Ovary (tissue), 9 donors: Measurements from ENCODE around the gene SRSF3. TPM values are rescaled to one million over a fixed set of nuclear protein-coding genes. Genes with fewer than 3 reads are reported as not detected.

Source experiments
- DNase-seq, 5 donors: peaks; one replicate each; pipeline ENCODE4 v3.0.0-alpha.2; 2019 to 2020
- H3K27ac ChIP-seq, 2 donors: fragments of 200-600 bp; one replicate each; pipeline versions ENCODE4 v1.5.1 to v1.8.0; 2019 to 2022
- H3K27me3 ChIP-seq: fragments of 200-600 bp; one replicate; pipeline ENCODE4 v1.8.0; 2022
- H3K36me3 ChIP-seq: fragments of 200-600 bp; sonication (generic); one replicate; pipeline ENCODE4 v1.5.1; 2019
- H3K4me1 ChIP-seq: one replicate; pipeline ENCODE4 v1.8.1; 2013; ENCODE audit warnings: mild to moderate bottlenecking, moderate library complexity; ENCODE audit not compliant: insufficient read depth
- H3K4me3 ChIP-seq: fragments of 200-600 bp; sonication (generic); one replicate; pipeline ENCODE4 v1.5.1; 2017
- H3K9me3 ChIP-seq, 2 donors: fragments of 200-600 bp in 1 of 2; sonication (generic) in 1 of 2; one replicate each; pipeline versions ENCODE4 v1.5.1 to v1.8.1; 2013 to 2019; ENCODE audit warnings: mild to moderate bottlenecking in 1 of 2, moderate library complexity in 1 of 2
- CTCF ChIP-seq, 3 donors: fragments of 450-650 bp in 2 of 3; fragments of 200-600 bp in 1 of 3; IDR thresholded peaks; one replicate each; pipeline versions ENCODE4 v1.5.1 to v1.8.0; 2016 to 2022; ENCODE audit warnings: antibody characterized with exemption in 3 of 3, mild to moderate bottlenecking in 1 of 3
- EP300 ChIP-seq: sonication (generic); formaldehyde crosslinking; IDR thresholded peaks from one replicate; pipeline ENCODE4 v1.6.1; 2017; ENCODE audit warnings: antibody characterized with exemption
- POLR2A ChIP-seq: fragments of 450-650 bp; IDR thresholded peaks from one replicate; pipeline ENCODE4 v1.6.1; 2017; ENCODE audit warnings: antibody characterized with exemption, mild to moderate bottlenecking, moderate library complexity
- WGBS, 3 donors: extraction: QIAGEN DNeasy Blood & Tissue Kit in 1 of 3; methylation state at CpG; one replicate each; pipeline versions ENCODE4 v1.1.5 to v1.1.7; 2013 to 2017; 5-methylcytosine and 5-hydroxymethylcytosine counted together
- intact Hi-C, 4 donors: fragments of 100-400 bp; cut with DNase I; formaldehyde crosslinking; loops; one replicate each; pipeline versions ENCODE4 v1.11.0 to v1.15.1; 2022 to 2023
- polyA plus RNA-seq, 2 donors: library from polyadenylated mRNA; stranded (reverse); fragments of 200-250 nt in 1 of 2; fragments of 350-450 nt in 1 of 2; fragmentation: Illumina TruSeq in 1 of 2; extraction: RNeasy Lipid Tissue Mini Kit (QIAGEN cat#74804) in 1 of 2; gene quantifications; one replicate each; pipeline ENCODE4 v1.2.3, GENCODE V29; 2013 to 2014
- total RNA-seq, 7 donors: library from RNA; depleted of rRNA in 2 of 7; stranded (reverse); fragments of >200 nt in 2 of 7; fragmentation: NEBNext Ultra II Directional in 3 of 7; extraction: Animal tissue kit (Norgen Biotek cat#: 25700) in 3 of 7; gene quantifications; one replicate each; pipeline versions ENCODE4 v1.1.0 to v1.2.4, GENCODE V29; 2016 to 2023
- donor health status: DM: no; HTN: no; CAD: no; lungs with moderate emphysema.
- donor health status: DM: no; HTN: no; CAD: no.
- donor health status: Bipolar disorder and iron deficiency.
- donor health status: DM: yes; HTN: yes; CAD: no.
- donor health status: DM: no; HTN: no; CAD: no.
- donor health status: DM: yes; HTN: yes; CAD: no.

SRSF3 gene
- total and polyA plus RNA-seq, 9 donors: 146 to 345 (median 279) TPM

- Histone ChIP-seq H3K36me3 (no peaks in the 10 kb centered on the region), H3K27me3 (no peaks in the 10 kb centered on the region), H3K4me1 (peaks cover 18% of the 10 kb centered on the region), H3K4me3 (no peak overlapping the region), H3K9me3 (no peaks in the 10 kb centered on the region), H3K27ac (no peak overlapping the region)
- whole genome bisulfite sequencing, 3 donors: 82 to 89% (median 87%) methylated on average over 3 of the region's 3 CpGs
- no peak for TF ChIP-seq POLR2A
- TF ChIP-seq EP300: no peak
- TF ChIP-seq CTCF (IDR thresholded peaks at IDR 0.05): no peak
- intact Hi-C loops: loop anchor here in 1 of 4 donors (5.0 kb wide), 1 partner anchor 701 kb away; no protein-coding TSS in a partner anchor
- no peak for DNase-seq
Measured at GRCh38 chr6:36603222-36604089, 9.3 kb downstream of the SRSF3 start.

GRCh38 chr6:36604090-36605060, 10.2 kb downstream of the SRSF3 start:
- no peaks in the 10 kb centered on the region for H3K9me3 ChIP-seq
- TF ChIP-seq CTCF (IDR thresholded peaks at IDR 0.05): no peak
- no peak for TF ChIP-seq EP300
- TF ChIP-seq POLR2A: no peak
- peak in 1 of 5 donors; percentile 8 for DNase-seq
- H3K4me3 ChIP-seq: no peak overlapping the region
- peaks cover 18% of the 10 kb centered on the region for H3K4me1 ChIP-seq
- H3K27ac ChIP-seq: no peak overlapping the region
- 83 to 87% (median 85%) methylated on average over 6 of the region's 6 CpGs for WGBS, 3 donors
- no peaks in the 10 kb centered on the region for H3K27me3 ChIP-seq
- H3K36me3 ChIP-seq: no peaks in the 10 kb centered on the region
- intact Hi-C loops: loop anchor here in 1 of 4 donors (5.0 kb wide), 1 partner anchor 702 kb away; no protein-coding TSS in a partner anchor

GRCh38 chr6:36605143-36605542, 11.0 kb downstream of the SRSF3 start:
- intact Hi-C loops: no loop called here
- WGBS, 3 donors: 62 to 70% (median 68%) methylated on average over 5 of the region's 5 CpGs
- Histone ChIP-seq H3K4me3 (no peak overlapping the region), H3K27ac (no peak overlapping the region), H3K4me1 (peaks cover 14% of the 10 kb centered on the region), H3K27me3 (no peaks in the 10 kb centered on the region), H3K36me3 (no peaks in the 10 kb centered on the region), H3K9me3 (no peaks in the 10 kb centered on the region)
- TF ChIP-seq CTCF (IDR thresholded peaks at IDR 0.05): no peak
- no peak for TF ChIP-seq POLR2A
- TF ChIP-seq EP300: no peak
- peak in 2 of 5 donors; percentile 6 to 10 for DNase-seq
